ENCODE results near the gene ARHGEF25.

GRCh38 chr12:57625261-57626032 lies 14.2 kb downstream of the ARHGEF25 start:
- no peak for TF ChIP-seq POLR2AphosphoS5 (IDR thresholded peaks at IDR 0.05)
- no peak for TF ChIP-seq CTCF (IDR thresholded peaks at IDR 0.05)
